ENCODE measurements around the gene ACTL7B. TPM values are rescaled to one million over a fixed set of nuclear protein-coding genes. Genes with fewer than 3 reads are reported as not detected.

The ACTL7B gene
- total and polyA plus RNA-seq, 2 experiments from 2014 or later: not detected

DNA sequence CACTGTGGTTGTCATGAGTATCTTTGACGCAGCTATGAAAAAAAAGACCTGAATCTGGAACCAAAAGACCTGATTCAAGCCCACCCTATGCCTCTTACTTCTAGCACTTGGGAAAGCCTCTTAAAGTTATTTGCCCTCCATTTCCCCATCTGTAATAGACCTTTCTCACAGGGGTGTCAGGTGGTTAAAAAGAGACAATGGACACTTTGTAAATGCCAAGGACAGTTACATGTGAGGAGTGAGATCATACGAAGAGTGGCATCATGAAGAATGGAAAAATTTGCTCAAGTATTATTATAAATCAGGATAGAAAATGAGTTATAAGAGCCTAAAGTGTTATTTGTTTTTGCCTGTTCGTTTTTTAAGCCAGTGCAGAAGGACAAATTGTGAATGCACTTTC, 46.5 kb downstream of the ACTL7B start:
- H2AFZ ChIP-seq: no peak overlapping the region
- H3K9me2 ChIP-seq (replicated peaks; ENCODE audit: insufficient read depth): no peaks in the 10 kb centered on the region
- no peak for DNase-seq (ENCODE audit: low spot score)
- H3K27me3 ChIP-seq: no peaks in the 10 kb centered on the region
- 89% methylated on average over 3 of the region's 3 CpGs for WGBS (ENCODE audit: low lambda C conversion rate, missing lambda C conversion rate)
- H3K27ac ChIP-seq: no peak overlapping the region
- H4K20me1 ChIP-seq (ENCODE audit: insufficient read depth, poor library complexity, severe bottlenecking): no peaks in the 10 kb centered on the region
- no peak for TF ChIP-seq EZH2phosphoT487 (IDR thresholded peaks at IDR 0.05; ENCODE audit: low read depth, severe bottlenecking, unreplicated experiment)
- no peak for TF ChIP-seq EZH2 (IDR thresholded peaks at IDR 0.05; ENCODE audit: borderline replicate concordance)
- TF ChIP-seq, protein P1, sequence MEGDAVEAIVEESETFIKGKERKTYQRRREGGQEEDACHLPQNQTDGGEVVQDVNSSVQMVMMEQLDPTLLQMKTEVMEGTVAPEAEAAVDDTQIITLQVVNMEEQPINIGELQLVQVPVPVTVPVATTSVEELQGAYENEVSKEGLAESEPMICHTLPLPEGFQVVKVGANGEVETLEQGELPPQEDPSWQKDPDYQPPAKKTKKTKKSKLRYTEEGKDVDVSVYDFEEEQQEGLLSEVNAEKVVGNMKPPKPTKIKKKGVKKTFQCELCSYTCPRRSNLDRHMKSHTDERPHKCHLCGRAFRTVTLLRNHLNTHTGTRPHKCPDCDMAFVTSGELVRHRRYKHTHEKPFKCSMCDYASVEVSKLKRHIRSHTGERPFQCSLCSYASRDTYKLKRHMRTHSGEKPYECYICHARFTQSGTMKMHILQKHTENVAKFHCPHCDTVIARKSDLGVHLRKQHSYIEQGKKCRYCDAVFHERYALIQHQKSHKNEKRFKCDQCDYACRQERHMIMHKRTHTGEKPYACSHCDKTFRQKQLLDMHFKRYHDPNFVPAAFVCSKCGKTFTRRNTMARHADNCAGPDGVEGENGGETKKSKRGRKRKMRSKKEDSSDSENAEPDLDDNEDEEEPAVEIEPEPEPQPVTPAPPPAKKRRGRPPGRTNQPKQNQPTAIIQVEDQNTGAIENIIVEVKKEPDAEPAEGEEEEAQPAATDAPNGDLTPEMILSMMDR (IDR thresholded peaks at IDR 0.05; ENCODE audit: poor library complexity): no peak
- no peak overlapping the region for H3K4me2 ChIP-seq
- H3K4me3 ChIP-seq: no peak overlapping the region
- H3K9me3 ChIP-seq (ENCODE audit: low read depth): no peaks in the 10 kb centered on the region
- no peaks in the 10 kb centered on the region for H3K79me2 ChIP-seq
- H3K36me3 ChIP-seq (replicated peaks; ENCODE audit: insufficient read depth, low read depth): no peaks in the 10 kb centered on the region
- H3K4me1 ChIP-seq (ENCODE audit: insufficient read depth): peaks cover 11% of the 10 kb centered on the region

Small RNA genes lying within 50 kb of the gene (small RNA-seq; reads per million reads assigned to genes)
- gene AL359692.1: not detected

Other genes with a start within 250 kb of the ACTL7B start
- gene ACTL7A, start 6.3 kb upstream of the ACTL7B start, total RNA-seq: not detected in 2 replicates
- not detected in 2 replicates for gene ACTL7A, start 6.3 kb upstream of the ACTL7B start, polyA plus RNA-seq
- gene ELP1, start 78.1 kb upstream of the ACTL7B start, total RNA-seq: 49.7 and 68.6 TPM in 2 replicates
- 20.9 and 34.8 TPM in 2 replicates for gene ELP1, start 78.1 kb upstream of the ACTL7B start, polyA plus RNA-seq
- 13.7 and 16.4 TPM in 2 replicates for gene ABITRAM, start 78.4 kb upstream of the ACTL7B start, total RNA-seq
- gene ABITRAM, start 78.4 kb upstream of the ACTL7B start, polyA plus RNA-seq: 19.7 and 24.4 TPM in 2 replicates
- 46.3 and 54.5 TPM in 2 replicates for gene CTNNAL1, start 157.5 kb upstream of the ACTL7B start, total RNA-seq
- 57.4 and 64.1 TPM in 2 replicates for gene CTNNAL1, start 157.5 kb upstream of the ACTL7B start, polyA plus RNA-seq

Measured in hepatocyte (in vitro differentiated cells).